Osteoblast (primary cell): ENCODE results near the gene DSE. TPM values are rescaled to one million over a fixed set of nuclear protein-coding genes. Genes with fewer than 3 reads are reported as not detected.

Experiments used
- DNase-seq: peaks from one replicate; pipeline ENCODE4 v3.0.0; 2011; ENCODE audit warnings: low spot score, mixed read lengths; ENCODE audit not compliant: insufficient read length; ENCODE audit errors: missing footprints
- H2AFZ ChIP-seq: 2 replicates; pipeline ENCODE4 v1.6.0; 2011; ENCODE audit warnings: mild to moderate bottlenecking, low read length
- H3K27ac ChIP-seq: 2 replicates; pipeline ENCODE4 v1.5.1; 2011; ENCODE audit warnings: mild to moderate bottlenecking, low read depth, low read length, moderate library complexity
- H3K27me3 ChIP-seq: 2 replicates; pipeline ENCODE4 v1.6.0; 2012; ENCODE audit warnings: mild to moderate bottlenecking, control low read depth, inconsistent platforms, low read length, moderate library complexity; ENCODE audit not compliant: insufficient read depth
- H3K36me3 ChIP-seq: 2 replicates; pipeline ENCODE4 v1.5.1; 2011; ENCODE audit warnings: mild to moderate bottlenecking, low read length, control low read depth, moderate library complexity; ENCODE audit not compliant: insufficient read depth
- H3K4me1 ChIP-seq: 2 replicates; pipeline ENCODE4 v1.5.1; 2011; ENCODE audit warnings: mild to moderate bottlenecking, low read length, control low read depth, moderate library complexity; ENCODE audit not compliant: insufficient read depth
- H3K4me2 ChIP-seq: 2 replicates; pipeline ENCODE4 v1.6.0; 2011; ENCODE audit warnings: mild to moderate bottlenecking, low read length; ENCODE audit not compliant: insufficient read depth
- H3K4me3 ChIP-seq: fragments of 200-600 bp; sonication (generic); 3 replicates; pipeline ENCODE4 v1.5.1; 2012; ENCODE audit warnings: mild to moderate bottlenecking, low read length, inconsistent platforms; ENCODE audit not compliant: insufficient read depth
- H3K79me2 ChIP-seq: 2 replicates; pipeline ENCODE4 v1.6.0; 2012; ENCODE audit warnings: mild to moderate bottlenecking, low read length, control low read depth, inconsistent platforms; ENCODE audit not compliant: insufficient read depth
- H3K9me3 ChIP-seq: 2 replicates; pipeline ENCODE4 v1.5.1; 2011; ENCODE audit warnings: low read depth, low read length, control low read depth
- H4K20me1 ChIP-seq: 2 replicates; pipeline ENCODE4 v1.6.0; 2012; ENCODE audit warnings: mild to moderate bottlenecking, low read length, control low read depth; ENCODE audit not compliant: insufficient read depth
- CTCF ChIP-seq: IDR thresholded peaks from 2 replicates; pipeline ENCODE4 v1.5.1; 2011; ENCODE audit warnings: mild to moderate bottlenecking, low read depth, low read length, moderate library complexity; ENCODE audit errors: extremely low read depth
- total RNA-seq: library from RNA; depleted of rRNA; stranded (reverse); fragments of >200 nt; gene quantifications from 2 replicates; pipeline ENCODE4 v1.2.3, GENCODE V29; 2012

DSE gene
- total RNA-seq, 1 donor = 193 TPM

- H4K20me1 ChIP-seq = no peaks in the 10 kb centered on the region
- H3K27me3 ChIP-seq = no peaks in the 10 kb centered on the region
- H3K79me2 ChIP-seq = no peaks in the 10 kb centered on the region
- no peak for DNase-seq
- TF ChIP-seq CTCF = no peak
- H3K27ac ChIP-seq = no peak overlapping the region
- H3K4me2 ChIP-seq = no peak overlapping the region
- H3K4me1 ChIP-seq = peaks cover 6% of the 10 kb centered on the region
- no peak overlapping the region for H2AFZ ChIP-seq
- no peaks in the 10 kb centered on the region for H3K9me3 ChIP-seq
- no peaks in the 10 kb centered on the region for H3K36me3 ChIP-seq
- H3K4me3 ChIP-seq = no peak overlapping the region
These were observed 81.8 kb downstream of the DSE start for GRCh38 chr6:116452531-116452930.

GRCh38 chr6:116456106-116456505 lies 85.4 kb downstream of the DSE start:
- no peaks in the 10 kb centered on the region for H3K79me2 ChIP-seq

DNA sequence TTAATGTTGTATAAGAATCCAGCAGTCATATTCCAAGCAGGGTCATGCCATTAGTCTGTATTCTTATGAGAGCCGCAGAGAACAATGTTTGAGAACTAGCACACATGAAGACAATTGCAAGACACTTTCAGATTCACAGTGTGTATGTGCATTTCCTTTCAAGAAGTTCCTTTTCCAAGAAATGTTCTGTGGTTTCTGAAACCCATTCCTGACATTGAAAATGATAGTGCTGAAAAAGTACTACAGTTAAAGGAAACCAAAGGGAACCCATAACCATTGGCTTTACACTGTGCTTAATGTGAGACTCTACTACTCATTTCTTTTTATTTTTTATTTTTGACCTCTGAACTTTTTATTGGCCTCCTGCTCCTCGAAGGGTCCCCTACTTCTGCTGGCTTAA lies 86.2 kb downstream of the DSE start:
- no peak overlapping the region for H3K4me2 ChIP-seq

More at GRCh38 chr6:116456106-116456505, 85.4 kb downstream of the DSE start:
- no peak for DNase-seq
- Histone ChIP-seq H4K20me1 (no peaks in the 10 kb centered on the region), H2AFZ (no peak overlapping the region), H3K27ac (no peak overlapping the region), H3K36me3 (no peaks in the 10 kb centered on the region), H3K4me3 (no peak overlapping the region), H3K4me1 (no peaks in the 10 kb centered on the region), H3K9me3 (no peaks in the 10 kb centered on the region), H3K27me3 (peaks cover 2% of the 10 kb centered on the region), H3K4me2 (no peak overlapping the region)
- TF ChIP-seq CTCF = no peak

GRCh38 chr6:116458264-116458663 lies 87.5 kb downstream of the DSE start:
- Histone ChIP-seq H3K4me1 (peaks cover 12% of the 10 kb centered on the region), H3K27me3 (peaks cover 6% of the 10 kb centered on the region), H2AFZ (no peak overlapping the region), H3K36me3 (no peaks in the 10 kb centered on the region), H3K79me2 (no peaks in the 10 kb centered on the region), H3K4me2 (no peak overlapping the region), H3K9me3 (no peaks in the 10 kb centered on the region), H4K20me1 (no peaks in the 10 kb centered on the region), H3K27ac (no peak overlapping the region), H3K4me3 (no peak overlapping the region)
- no peak for DNase-seq
- no peak for TF ChIP-seq CTCF

More for the DNA sequence above, 86.2 kb downstream of the DSE start:
- no peak for TF ChIP-seq CTCF
- no peak overlapping the region for H3K4me3 ChIP-seq
- H3K27ac ChIP-seq = no peak overlapping the region
- H2AFZ ChIP-seq = no peak overlapping the region
- H3K4me1 ChIP-seq = peaks cover 6% of the 10 kb centered on the region
- DNase-seq = no peak
- H3K9me3 ChIP-seq = no peaks in the 10 kb centered on the region
- no peaks in the 10 kb centered on the region for H3K79me2 ChIP-seq
- no peaks in the 10 kb centered on the region for H4K20me1 ChIP-seq
- H3K36me3 ChIP-seq = no peaks in the 10 kb centered on the region
- H3K27me3 ChIP-seq = peaks cover 5% of the 10 kb centered on the region
